NCI-H146 treated with DMSO at 0.1 percent for 48 hours (cell line): ENCODE results near the gene PRKCSH.
"Not testable (repeated sequence)": the region's sequence is repeated elsewhere in the genome, so short reads cannot be mapped to it uniquely, and the experiment has no call there.

Source experiments
- DNase-seq: peaks from one replicate; lab custom pipeline; 2025; ENCODE audit not compliant: unreplicated experiment; lab: John Stamatoyannopoulos, UW

PRKCSH gene

GRCh38 chr19:11420429-11421370, 14.7 kb upstream of the PRKCSH start:
- peak; percentile 12 for DNase-seq

DNA sequence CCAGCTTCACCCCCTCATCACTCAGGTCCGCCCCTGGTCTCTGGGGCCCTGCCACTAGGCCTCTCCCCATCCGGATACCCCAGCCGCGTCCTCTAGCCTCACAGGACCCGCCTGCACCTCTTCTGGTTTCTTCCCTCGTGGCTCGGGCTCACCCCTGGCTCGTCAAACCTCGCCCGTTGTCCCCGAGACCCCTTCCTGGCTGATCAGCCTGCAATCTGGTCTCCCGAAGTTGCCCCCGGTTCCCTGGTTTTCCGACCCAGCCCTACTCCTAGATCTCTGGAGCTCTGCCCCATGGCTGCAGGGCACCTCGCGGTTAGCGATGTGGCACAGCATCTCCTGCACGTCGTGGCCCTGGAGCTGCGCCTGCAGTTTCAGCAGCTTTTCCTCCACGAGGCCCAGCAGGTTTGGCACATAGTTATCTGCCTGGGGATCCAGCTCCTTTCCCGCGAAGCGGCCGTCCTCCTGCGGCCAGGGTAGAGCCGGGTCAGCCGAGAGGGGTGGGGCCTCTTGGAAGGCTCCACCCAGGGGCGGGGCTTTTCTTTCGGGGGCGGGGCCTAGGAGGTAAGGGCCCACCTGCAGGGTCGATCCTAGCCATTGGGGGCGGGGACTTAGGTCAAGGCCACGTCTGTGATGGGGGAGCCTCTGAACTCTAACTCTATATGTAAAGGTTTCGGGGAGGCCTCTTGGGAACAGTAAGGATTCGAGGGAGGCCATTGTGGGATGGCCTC, 13.9 kb upstream of the PRKCSH start:
- peak; percentile 90 for DNase-seq

DNA sequence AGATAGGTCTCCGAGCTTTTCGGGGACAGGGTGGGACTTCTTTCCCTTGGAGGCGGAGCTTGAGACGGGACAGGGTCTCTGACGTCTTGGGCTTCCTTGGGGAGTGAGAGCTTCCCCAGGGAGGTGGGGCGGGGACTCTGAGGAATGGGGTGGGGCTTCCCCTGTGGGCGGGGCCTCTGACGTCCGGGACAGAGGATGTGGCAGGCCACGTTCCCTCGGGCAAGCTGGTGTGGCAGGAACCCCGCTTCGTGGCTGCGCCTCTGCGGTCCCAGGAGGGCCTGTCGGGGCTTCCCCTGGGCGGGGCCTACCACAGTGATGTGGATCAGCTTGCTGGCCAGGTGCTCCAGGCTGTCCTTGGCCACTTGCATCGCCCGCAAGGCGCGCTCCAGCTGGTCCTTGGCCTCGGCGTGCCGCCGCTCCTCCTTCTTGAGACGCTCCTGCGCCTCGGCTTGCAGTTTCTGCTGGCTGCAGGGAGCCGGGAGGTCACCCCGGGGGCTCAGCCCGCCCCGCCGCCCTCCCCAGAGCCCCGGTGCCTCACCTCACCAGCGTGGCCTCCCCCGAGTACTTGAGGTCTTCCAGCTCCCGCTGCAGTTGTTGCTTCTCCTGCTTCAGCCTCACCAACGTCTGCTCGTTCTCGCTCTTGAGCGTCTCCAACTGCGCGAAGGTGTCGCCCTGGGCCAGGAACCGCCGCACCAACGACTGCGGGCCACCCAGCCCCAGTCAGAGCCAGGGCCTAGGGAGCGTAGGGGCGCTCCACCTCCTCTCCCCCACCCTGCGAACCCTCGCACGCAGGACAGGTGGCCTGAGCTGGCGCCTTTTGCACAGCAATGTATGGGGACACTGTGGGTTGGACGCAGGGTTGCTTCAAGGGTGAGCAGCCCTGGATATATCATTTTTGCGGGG, 13.0 kb upstream of the PRKCSH start:
- DNase-seq = peak; percentile 90

- no peak for DNase-seq
Observed at GRCh38 chr19:11423164-11423790, 12.2 kb upstream of the PRKCSH start.

- DNase-seq = no peak
Observed at GRCh38 chr19:11423791-11424181, 11.6 kb upstream of the PRKCSH start.

DNA sequence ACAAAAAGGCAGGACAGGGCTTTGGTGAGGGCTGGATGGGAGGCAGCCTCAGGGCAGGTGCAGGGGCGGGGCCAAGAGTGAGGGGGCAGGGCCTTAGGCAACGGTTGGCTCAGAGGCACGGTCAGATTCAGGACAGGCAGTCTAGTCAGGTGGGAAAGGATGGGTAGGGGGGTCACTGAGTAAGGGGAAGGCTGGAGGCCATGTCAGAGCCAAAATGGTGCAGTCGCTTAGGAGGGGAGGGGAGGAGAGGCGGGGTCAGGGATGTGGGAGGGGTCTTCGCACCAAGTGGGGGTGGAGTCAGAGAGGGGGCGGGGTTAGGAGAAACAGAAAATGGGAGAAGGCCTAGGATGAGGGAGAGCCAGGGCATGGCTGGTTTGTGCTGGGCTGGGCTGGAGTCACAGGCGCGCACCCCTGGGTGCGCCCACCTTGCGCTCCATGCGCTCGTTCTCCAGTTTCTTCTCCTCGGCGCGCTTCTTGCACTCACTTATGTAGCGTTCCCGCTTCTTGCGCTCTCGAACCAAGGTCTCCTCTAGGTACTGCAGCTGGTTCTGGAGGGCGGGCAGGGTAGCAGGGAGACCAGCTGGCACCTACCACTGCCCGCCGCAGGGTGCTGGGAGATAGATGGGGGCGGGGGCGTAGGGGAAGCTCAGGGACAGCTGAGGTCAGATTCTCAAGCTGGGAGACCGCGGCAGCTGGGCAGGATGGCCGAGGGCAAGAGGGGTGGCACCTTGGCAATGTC, 9.5 kb upstream of the PRKCSH start:
- no peak for DNase-seq

DNA sequence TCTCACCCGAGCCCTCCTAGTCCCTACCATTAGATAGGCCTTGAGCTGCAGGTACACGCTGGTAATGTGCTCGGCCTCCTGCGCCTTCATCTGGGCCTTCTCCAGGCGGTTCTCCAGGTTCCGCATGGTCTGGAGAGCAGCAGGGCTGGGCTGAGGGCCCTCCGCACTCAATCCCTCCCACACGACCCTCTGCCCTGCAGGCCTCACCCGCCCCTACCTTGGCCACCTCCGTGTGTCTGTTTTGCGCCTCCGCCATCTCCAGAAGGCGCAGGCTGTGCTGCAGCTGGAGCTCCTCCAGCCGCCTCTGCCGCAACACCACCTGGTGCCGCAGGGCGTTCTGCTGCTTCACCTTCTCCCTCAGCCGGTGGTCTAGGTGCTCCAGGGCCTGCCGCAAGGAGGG, 8.8 kb upstream of the PRKCSH start:
- no peak for DNase-seq

- DNase-seq = not testable (repeated sequence)
Observed at GRCh38 chr19:11433526-11433925, 1.9 kb upstream of the PRKCSH start.

DNA sequence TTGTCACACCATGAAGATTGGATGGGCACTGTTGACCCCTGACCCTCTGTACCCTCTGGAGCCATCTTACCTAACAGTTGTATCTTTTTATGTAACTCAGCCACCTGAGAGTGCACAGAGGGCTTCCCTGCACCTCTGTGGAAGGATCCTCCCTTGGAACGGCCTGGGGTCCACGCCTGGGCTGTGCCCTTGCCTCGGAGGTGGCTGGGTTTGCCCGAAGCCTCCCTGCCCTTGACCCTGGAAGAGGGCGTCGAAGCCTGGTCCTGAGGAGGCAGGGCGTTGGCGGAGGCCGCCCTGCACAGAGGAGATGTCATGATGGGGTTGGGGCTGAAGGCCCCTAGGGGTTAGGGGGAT, 755 bp upstream of the PRKCSH start:
- peak; percentile 65 for DNase-seq

- no peak for DNase-seq
Observed at GRCh38 chr19:11435833-11436313, 438 bp downstream of the PRKCSH start.

DNA sequence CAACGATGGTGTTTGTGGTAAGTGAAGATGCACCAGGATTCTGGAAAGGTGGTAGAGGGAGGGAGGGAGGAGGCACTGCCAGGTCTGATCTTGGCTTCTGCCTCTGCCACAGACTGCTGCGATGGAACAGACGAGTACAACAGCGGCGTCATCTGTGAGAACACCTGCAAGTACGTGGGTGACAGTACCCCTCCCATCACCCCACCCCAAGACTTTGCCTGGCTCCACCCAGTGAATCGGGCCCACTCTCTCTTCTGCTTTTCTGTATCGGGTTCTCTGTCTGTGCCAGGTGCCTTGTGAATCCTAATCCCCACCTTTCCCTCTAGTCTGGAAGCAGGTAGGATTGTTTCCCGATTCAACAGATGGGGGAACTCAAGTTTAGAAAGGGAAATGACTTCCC, 2.5 kb downstream of the PRKCSH start:
- no peak for DNase-seq

DNA sequence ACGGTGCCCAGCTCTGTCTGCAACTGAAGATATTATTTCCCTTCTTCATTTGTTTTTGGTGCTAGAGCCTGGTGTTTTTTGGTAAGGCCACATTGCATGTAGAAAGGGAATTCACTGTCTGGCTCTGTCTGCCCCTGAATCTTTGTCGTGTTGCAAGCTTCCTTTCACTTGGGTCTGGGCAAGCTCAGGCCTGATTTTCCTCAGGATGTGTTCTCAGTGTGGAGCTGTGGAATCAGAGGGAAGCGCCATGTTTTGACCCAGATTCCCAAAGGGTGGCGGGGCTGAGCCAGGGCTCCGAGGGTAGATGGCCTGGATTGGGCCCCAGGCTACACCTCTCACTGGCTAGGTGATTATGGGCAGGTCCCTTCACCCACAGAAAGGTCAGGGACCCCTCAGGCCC, 8.6 kb downstream of the PRKCSH start:
- DNase-seq = no peak

DNA sequence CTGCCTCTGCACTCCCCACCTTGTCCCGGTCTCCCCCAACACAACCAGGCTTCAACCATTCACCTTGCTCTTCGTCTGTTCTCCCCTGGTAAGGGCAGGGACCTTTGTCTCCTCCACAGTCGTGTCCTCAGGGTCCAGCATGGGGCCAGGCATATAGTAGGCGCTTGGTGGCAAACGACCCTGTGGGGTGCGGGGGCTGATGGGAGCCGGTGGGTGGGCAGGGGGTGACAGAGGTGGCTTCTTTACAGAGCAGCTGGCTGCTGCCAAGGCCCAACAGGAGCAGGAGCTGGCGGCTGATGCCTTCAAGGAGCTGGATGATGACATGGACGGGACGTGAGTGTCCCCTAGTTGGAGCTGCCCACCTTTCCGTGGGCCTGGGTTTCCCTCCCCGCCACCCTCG, 9.7 kb downstream of the PRKCSH start:
- DNase-seq = no peak

DNA sequence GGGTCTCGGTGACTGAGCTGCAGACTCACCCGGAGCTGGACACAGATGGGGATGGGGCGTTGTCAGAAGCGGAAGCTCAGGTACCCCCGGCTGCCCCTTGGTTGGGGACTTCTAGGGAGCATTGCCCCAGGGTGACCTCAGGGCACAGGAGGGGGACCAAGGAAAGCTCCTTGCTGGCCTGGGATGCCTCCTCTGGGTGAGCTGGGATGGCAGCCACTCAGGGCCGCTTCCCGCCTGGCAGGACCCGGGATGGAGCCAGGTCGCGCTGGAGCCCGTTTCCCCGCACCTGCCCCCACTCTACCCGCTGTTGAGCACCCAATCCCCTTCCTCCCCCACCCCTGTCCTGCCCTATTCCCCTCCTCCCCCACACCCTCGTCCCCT, 10.8 kb downstream of the PRKCSH start:
- DNase-seq = no peak

GRCh38 chr19:11446652-11447301, 11.3 kb downstream of the PRKCSH start:
- peak; percentile 6 for DNase-seq

DNA sequence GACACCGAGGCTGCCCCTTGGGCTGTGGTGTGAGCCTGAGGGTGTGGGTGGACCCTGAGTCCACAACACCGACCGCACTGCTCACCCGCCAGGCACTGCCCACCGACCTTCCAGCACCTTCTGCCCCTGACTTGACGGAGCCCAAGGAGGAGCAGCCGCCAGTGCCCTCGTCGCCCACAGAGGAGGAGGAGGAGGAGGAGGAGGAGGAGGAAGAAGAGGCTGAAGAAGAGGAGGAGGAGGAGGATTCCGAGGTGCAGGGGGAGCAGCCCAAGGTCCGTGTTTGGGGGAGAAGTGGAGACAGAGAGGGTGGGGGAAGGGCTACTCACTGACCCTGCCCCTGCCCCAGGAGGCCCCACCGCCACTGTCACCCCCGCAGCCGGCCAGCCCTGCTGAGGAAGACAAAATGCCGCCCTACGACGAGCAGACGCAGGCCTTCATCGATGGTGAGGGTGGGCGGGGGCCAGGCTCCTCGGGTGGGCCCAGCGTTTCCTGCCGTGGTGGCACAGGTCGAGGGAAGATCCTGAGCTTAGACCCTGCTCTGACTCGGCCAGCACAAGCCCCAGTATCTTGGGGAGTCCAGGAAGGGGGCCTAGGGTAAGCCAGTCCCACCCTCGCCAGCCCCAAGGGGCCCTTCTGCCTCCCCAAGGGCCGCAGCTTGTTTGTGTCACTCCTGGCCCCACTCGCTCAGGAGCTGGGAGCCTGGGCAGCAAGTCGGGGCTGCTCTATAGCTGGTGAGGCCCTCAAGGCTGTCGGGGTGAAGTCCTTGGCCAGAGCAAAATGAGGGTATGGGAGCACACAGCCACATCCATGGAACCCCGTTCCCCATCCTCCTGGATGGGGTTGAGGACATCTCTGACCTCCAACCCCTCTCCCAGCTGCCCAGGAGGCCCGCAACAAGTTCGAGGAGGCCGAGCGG, 12.2 kb downstream of the PRKCSH start:
- DNase-seq = no peak

- DNase-seq = no peak
Observed at GRCh38 chr19:11448410-11448809, 13.0 kb downstream of the PRKCSH start.

GRCh38 chr19:11448923-11449554, 13.6 kb downstream of the PRKCSH start:
- no peak for DNase-seq
